Measurements from ENCODE around the gene PMF1.

GRCh38 chr1:156285437-156285836 is 72.6 kb downstream of the PMF1 start:
- TF ChIP-seq CTCF (IDR thresholded peaks at IDR 0.05 in 4 of 5, conservative IDR thresholded peaks at IDR 0.05 in 1 of 5) = no peak
- no peak for TF ChIP-seq POLR2A (IDR thresholded peaks at IDR 0.05)

All from gastrocnemius medialis (tissue), 4 donors.